ENCODE results near the gene ALOX5.

ALOX5 gene

GRCh38 chr10:45398595-45398994 is 24.6 kb downstream of the ALOX5 start:
- DNase-seq (ENCODE audit: low read depth in 1 of 2, low spot score in 1 of 2) = no peak
- no peak overlapping the region for H3K27ac ChIP-seq (replicated peaks)
- H3K4me3 ChIP-seq (replicated peaks; ENCODE audit: insufficient read depth, low read length) = no peak overlapping the region
- TF ChIP-seq CTCF (IDR thresholded peaks at IDR 0.05; ENCODE audit: insufficient read depth, low read length) = no peak
- TF ChIP-seq REST (IDR thresholded peaks at IDR 0.05; ENCODE audit: insufficient replicate concordance, low read depth) = no peak
- no peak for TF ChIP-seq GABPA (IDR thresholded peaks at IDR 0.05; ENCODE audit: low read depth)
- TF ChIP-seq POLR2AphosphoS5 (IDR thresholded peaks at IDR 0.05; ENCODE audit: low read depth) = no peak
- H3K27me3 ChIP-seq (ENCODE audit: insufficient read depth, poor library complexity, severe bottlenecking) = no peaks in the 10 kb centered on the region

- Histone ChIP-seq H3K27me3 (ENCODE audit: insufficient read depth, poor library complexity, severe bottlenecking) (no peaks in the 10 kb centered on the region), H3K4me3 (replicated peaks; ENCODE audit: insufficient read depth, low read length) (no peak overlapping the region), H3K27ac (replicated peaks) (no peak overlapping the region)
- no peak for DNase-seq (ENCODE audit: low read depth in 1 of 2, low spot score in 1 of 2)
- no peak for TF ChIP-seq REST (IDR thresholded peaks at IDR 0.05; ENCODE audit: insufficient replicate concordance, low read depth)
- TF ChIP-seq CTCF (IDR thresholded peaks at IDR 0.05; ENCODE audit: insufficient read depth, low read length) = no peak
- peak; percentile 94 for TF ChIP-seq SPI1 (IDR thresholded peaks at IDR 0.05; ENCODE audit: borderline replicate concordance, low read depth)
- no peak for TF ChIP-seq GABPA (IDR thresholded peaks at IDR 0.05; ENCODE audit: low read depth)
- no peak for TF ChIP-seq POLR2AphosphoS5 (IDR thresholded peaks at IDR 0.05; ENCODE audit: low read depth)
Observed at GRCh38 chr10:45399113-45399512, 25.1 kb downstream of the ALOX5 start.

GRCh38 chr10:45403151-45403550 is 29.1 kb downstream of the ALOX5 start:
- H3K27ac ChIP-seq (replicated peaks) = no peak overlapping the region
- H3K27me3 ChIP-seq (ENCODE audit: insufficient read depth, poor library complexity, severe bottlenecking) = no peaks in the 10 kb centered on the region
- H3K4me3 ChIP-seq (replicated peaks; ENCODE audit: insufficient read depth, low read length) = no peak overlapping the region
- TF ChIP-seq POLR2AphosphoS5 (IDR thresholded peaks at IDR 0.05; ENCODE audit: low read depth) = no peak
- no peak for TF ChIP-seq CTCF (IDR thresholded peaks at IDR 0.05; ENCODE audit: insufficient read depth, low read length)
- no peak for TF ChIP-seq GABPA (IDR thresholded peaks at IDR 0.05; ENCODE audit: low read depth)
- no peak for TF ChIP-seq REST (IDR thresholded peaks at IDR 0.05; ENCODE audit: insufficient replicate concordance, low read depth)
- TF ChIP-seq SPI1 (IDR thresholded peaks at IDR 0.05; ENCODE audit: borderline replicate concordance, low read depth) = no peak
- DNase-seq (ENCODE audit: low read depth in 1 of 2, low spot score in 1 of 2) = no peak
